CD1c-positive myeloid dendritic cell (primary cell): Measurements from ENCODE around the gene DPH6.
"Not testable (repeated sequence)": the region's sequence is repeated elsewhere in the genome, so short reads cannot be mapped to it uniquely, and the experiment has no call there.

Experiments
- DNase-seq: peaks from one replicate; pipeline ENCODE4 v3.0.0-alpha.2; 2016; ENCODE audit errors: extremely low spot score

Gene DPH6

DNA sequence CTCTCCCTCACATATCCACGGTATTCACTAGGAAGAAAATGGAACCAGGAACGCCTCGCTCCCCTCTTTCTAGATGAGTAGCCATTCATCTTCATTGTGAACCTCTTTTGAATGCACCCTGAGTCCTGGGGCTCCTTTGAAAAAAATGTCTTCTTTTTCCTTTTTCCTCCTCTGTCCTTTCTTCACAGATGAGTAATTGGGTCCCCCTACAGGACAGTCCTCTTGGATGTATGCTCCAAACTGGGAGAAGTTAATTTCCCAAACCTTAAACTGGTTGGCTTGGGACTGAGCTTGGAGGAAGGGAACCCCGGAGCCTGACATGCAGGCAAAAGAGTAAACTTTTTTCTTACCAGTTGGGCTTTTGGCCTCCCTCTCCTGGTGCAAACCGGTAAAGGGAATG, 108.8 kb downstream of the DPH6 start:
- DNase-seq, result no peak

- DNase-seq, result no peak
Observed at GRCh38 chr15:35436422-35436821, 109.5 kb downstream of the DPH6 start.

GRCh38 chr15:35431281-35431680, 114.7 kb downstream of the DPH6 start:
- DNase-seq, result no peak

GRCh38 chr15:35430301-35430700, 115.7 kb downstream of the DPH6 start:
- no peak for DNase-seq

DNA sequence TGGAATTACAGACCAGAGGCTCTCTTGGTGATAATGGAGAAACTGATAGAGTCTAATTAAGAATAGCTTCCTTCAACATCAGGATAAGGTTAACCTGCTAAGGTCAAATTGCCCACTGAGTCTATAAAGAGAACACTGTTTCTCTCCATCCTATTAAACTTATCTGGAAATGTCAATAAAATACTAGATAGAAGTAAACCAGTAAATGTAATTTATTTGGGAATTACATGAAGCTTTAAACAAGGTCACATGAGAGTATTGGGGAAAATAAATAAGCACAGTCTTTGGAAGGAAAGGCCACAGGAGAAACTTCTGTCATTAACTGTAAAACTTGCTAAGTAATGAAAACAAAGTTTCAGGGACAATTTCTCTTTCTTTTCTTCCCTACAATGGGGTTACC, 118.5 kb downstream of the DPH6 start:
- DNase-seq, result no peak

- DNase-seq, result no peak
Observed at GRCh38 chr15:35427091-35427490, 118.9 kb downstream of the DPH6 start.

DNA sequence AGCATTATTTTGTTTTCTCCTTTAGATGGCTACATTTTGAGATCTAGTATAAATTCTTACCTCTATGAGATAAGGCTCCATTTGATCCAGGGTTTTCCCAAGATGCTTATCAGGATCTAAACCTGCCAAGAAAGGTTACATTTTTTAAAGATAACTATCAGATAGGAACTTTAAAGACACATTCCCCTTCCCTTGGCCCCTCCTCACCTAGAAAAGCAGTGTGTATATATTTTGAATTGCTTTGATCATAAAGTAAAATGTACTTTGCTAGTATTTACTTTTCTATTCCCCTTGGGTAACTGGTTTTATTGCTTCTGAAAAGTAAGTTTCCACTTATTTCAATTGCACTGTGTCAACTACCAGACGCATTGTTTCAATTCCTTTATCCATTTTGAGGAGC, 135.2 kb downstream of the DPH6 start:
- no peak for DNase-seq

GRCh38 chr15:35399901-35400300, 146.1 kb downstream of the DPH6 start:
- no peak for DNase-seq

DNA sequence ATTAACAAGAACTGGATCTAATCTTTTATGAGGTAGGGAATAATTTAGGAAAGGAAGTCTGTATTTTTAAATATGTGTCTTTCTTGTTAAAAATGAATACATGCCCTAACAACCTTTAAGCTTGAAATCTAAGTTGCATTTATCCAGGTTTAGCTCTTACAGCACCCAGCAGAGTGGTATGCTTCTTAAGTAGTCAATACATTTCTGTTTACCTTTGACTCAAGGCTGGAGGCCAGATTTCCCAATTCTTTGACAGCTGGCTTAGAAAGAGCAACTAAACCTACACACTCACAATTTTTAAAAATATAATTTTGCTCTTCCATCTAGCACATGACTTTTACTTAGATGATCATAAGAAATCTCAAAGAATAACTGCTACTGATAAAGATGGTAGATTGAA, 148.9 kb downstream of the DPH6 start:
- DNase-seq, result no peak

DNA sequence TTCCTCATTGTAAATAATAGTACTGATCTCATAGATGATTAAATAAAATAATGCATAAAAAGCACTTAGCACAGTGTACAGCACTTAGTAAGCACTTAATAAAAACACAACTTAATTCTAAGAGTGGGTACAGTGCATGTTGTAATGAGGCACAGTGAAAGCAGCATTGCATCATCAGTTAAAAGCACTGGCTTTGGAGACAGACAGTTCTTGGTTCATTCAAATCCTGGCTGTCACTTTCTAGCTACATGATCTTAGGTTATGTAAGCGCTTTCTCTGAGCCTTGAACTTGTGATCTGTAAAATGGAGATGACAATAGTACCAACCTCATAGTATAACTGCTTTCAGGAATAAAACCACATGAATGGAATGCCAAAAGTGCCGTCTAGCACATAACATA, 151.5 kb downstream of the DPH6 start:
- DNase-seq, result no peak

DNA sequence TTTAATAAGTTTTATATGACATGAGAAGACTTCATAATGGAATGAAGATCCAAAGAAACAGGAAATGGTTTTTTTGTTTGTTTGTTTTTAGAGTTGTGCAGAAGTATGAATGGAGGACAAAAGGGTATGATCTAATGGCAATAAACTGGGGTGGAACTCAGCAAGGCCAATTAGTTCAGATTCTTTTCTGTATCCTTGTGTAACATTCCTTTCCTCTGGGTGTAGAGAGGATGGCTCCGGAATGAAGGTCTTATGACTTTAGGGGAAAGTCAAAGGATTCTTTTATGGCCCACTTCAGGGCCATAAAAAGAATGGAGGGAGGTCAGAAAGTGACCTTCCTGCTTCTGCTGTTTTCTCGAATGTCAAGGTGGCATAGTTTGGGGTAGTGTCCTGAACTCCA, 152.6 kb downstream of the DPH6 start:
- no peak for DNase-seq

- not testable (repeated sequence) for DNase-seq
Observed at GRCh38 chr15:35391408-35391984, 154.5 kb downstream of the DPH6 start.

DNA sequence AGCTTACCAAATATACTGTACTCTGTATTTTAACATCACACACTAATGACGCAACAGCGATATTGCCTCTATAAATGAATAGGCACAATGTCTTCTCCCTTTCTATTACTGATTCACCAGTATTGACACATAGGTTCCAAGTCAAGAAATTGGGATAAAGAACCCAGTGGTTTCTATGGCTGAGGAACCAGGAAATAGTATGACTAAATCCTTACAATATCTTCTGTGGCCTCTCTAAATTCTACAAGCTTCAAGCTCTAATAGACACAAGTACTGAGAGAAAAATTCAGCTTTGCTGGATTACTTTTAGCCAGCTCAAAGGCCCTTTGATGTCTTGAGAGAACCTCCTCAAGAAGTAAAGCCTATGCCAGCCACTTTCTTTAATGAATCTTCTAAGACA, 162.5 kb downstream of the DPH6 start:
- DNase-seq, result no peak

- no peak for DNase-seq
Observed at GRCh38 chr15:35381328-35381727, 164.6 kb downstream of the DPH6 start.

DNA sequence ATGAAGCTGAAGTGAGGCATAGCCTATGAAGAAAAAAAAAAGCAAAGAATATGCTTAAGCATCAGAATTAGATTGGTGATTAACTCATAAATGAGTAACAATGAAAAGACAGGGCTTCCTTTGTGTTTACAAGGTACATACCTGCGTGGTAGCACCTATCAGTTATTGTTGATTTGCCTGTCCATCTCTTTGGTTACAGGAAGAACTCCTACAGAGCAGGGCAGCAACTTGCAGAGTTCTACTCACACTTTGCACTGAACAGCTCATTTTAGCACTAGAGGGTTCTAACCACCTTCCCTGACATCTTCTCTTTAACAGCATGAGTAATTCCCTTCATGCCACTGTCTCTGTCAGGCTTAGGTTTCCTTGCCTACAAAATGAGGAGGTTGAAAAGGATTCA, 166.0 kb downstream of the DPH6 start:
- DNase-seq, result no peak

DNA sequence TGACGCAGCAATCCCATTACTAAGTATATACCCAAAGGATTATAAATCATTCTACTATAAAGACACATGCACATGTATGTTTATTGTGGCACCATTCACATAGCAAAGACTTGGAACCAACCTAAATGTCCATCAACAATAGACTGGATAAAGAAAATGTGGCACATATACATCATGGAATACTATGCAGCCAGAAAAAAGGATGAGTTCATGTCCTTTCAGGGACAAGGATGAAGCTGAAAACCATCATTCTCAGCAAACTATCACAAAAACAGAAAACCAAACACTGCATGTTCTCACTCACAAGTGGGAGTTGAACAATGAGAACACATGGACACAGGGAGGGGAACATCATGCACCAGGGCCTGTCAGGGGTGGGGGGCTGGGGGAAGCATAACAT, 167.5 kb downstream of the DPH6 start:
- not testable (repeated sequence) for DNase-seq

DNA sequence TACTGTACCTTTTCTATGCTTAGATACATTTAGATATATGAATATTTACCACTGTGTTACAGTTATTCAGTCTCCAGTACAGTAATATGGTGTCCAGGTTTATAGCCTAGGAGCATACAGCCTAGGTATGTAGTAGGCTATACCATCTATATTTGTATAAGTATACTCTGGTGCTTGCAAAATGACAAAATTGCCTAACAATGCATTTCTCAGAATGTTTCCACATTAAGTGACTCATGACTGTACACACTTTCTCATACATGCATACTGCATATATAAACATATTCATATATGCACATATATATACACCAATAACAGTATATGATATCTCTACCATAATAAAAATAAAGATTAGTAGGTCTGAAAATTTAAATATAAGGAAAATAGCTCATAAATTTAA, 169.3 kb downstream of the DPH6 start:
- DNase-seq, result no peak

DNA sequence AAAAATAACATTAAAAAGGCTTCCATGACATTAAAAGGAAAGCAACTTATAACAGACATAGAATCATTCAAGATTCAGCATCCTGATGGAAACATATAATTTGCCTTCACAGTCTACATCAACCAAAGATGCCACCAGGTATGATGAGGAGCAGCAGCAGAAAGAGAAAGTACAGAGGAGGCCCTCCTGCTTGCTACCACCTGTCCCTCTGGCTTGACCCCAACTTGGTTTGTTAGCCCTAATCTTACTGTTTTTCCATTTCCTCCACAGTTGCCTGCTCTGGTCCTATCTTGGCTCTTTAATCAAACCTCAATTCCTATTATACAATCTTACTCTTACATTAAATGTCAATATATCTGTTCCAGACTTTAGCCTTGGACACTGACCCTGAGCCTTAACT, 171.3 kb downstream of the DPH6 start:
- DNase-seq, result no peak

DNA sequence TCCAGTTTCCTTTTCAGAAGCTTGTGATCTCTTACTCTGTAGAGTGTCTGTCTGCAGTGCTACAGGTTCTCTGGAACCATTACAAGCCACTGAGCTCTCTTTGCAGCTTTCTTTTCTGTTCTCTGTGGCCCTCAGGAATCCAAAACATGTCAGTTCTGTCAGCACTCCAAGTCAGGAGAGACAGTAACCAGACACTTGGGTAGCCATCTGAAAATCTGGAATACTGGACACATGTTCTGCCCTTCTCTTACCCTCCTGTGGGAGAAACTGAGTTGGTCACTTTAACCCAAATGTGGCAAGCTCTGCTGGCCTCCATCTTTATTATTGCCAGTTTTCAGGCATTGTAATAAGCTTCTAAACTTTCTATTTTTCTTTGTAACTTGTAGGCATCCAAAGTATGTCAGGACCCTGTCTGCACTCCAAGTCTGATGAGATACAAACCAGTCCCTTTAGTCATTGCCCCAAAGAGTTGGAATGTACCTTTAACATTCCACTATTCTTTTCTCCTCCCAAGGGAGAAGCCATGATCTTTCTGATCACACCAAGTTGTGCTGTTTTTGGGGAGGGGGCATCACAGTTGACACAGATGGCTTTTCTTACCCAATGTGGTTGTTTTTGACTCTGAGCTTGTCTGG, 183.7 kb downstream of the DPH6 start:
- no peak for DNase-seq

DNA sequence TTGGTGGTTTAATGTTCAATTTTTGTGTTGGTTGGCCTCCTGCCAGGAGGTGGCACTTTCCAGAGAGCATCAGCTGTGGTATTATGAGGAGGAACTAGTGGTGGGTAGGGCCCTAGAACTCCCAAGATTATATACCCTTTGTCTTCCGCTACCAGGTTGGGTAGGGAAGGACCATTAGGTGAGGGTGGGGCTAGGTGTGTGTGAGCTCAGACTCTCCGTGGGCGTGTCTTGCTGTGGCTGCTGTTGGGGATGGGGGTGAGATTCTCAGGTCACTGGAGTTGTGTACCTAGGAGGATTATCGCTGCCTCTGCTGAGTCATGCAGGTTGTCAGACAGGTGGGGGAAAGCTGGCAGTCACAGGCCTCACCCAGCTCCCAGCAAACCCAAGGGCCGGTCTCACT, 187.1 kb downstream of the DPH6 start:
- no peak for DNase-seq

- DNase-seq, result no peak
Observed at GRCh38 chr15:35351059-35351458, 194.9 kb downstream of the DPH6 start.

DNA sequence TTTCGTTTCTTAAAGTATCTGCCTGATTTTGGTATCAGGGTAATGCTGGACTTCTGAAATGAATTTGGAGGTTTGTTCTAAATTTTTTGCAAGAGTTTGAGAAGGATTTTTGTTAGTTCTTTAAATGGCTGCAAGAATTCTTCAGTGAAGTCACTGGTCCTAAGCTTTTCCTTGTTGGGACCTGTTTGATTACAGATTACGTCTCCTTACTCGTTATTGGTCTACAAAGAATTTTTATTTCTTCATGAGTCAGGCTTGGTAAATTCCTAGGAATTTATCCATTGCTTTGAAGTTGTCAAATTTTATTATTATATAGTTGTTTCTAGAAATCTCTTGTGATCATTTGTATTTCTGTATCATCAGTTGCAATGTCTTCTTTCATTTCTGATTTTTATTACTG, 196.0 kb downstream of the DPH6 start:
- DNase-seq, result no peak

DNA sequence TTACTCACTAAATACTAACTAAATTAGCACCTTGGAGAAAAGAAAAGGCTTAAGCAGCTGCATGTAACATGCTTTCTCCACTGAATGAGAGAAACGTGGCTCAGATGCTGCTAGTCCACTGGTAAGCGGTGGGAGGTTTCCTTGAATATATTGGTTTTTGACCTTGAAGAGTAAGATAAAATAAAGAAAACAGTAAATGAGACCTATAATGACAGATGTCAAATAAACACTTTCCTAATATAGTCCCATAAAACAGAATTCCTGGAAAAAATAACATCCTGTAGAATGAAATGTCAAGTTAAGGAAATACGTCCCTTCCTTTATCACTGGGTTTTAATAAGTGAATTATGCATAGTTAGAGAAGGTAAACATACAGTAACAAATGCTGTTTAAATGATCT, 215.0 kb downstream of the DPH6 start:
- DNase-seq, result no peak

- DNase-seq, result no peak
Observed at GRCh38 chr15:35330048-35330695, 215.8 kb downstream of the DPH6 start.
